Activated CD4-positive, CD25-positive, alpha-beta regulatory T cell (primary cell): ENCODE data around the gene COPZ2.
"Not testable (repeated sequence)": the region's sequence is repeated elsewhere in the genome, so short reads cannot be mapped to it uniquely, and the experiment has no call there.

Experiments used
- DNase-seq, 4 experiments: peaks; one replicate each; lab custom pipeline; 2025; lab: John Stamatoyannopoulos, UW

COPZ2 gene

GRCh38 chr17:48037036-48037837 is at the start of gene COPZ2:
Gene COPZ2, minus strand, starts transcription at chr17:48037797. Its CDS starts 20 bp downstream, at chr17:48037777.
- peak in 3 of 4 experiments; percentile 34 to 41 (median 38) for DNase-seq

- no peak for DNase-seq
Measured at GRCh38 chr17:48084932-48085331, 47.3 kb upstream of the COPZ2 start.

- DNase-seq: no peak
Measured at GRCh38 chr17:48081858-48082257, 44.3 kb upstream of the COPZ2 start.

- not testable (repeated sequence) for DNase-seq
Measured at GRCh38 chr17:48077152-48077551, 39.6 kb upstream of the COPZ2 start.

- DNase-seq: peak; percentile 49 to 66 (median 50)
Measured at GRCh38 chr17:48074322-48075081, 36.9 kb upstream of the COPZ2 start.

DNA sequence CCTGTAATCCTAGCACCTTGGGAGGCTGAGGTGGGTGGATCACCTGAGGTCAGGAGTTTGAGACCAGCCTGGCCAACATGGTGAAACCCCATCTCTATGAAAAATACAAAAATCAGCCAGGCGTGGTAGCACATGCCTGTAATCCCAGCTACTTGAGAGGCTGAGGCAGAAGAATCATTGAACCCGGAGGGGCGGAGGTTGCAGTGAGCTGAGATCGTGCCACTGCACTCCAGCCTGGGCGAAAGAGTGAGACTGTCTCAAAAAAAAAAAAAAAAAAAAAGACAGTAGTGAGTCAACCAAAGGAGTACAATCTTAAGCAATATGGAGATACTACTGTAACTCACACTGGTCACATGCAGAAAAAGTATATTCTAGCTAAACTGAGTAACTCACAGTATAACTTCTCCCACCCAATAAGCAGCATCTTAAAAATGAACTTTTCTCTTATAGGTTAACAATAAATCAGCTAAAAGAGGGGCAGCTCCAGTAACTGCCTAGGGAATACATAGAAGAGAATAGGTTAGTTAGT is 36.0 kb upstream of the COPZ2 start:
- not testable (repeated sequence) for DNase-seq

- DNase-seq: not testable (repeated sequence)
Measured at GRCh38 chr17:48072811-48073210, 35.2 kb upstream of the COPZ2 start.

DNA sequence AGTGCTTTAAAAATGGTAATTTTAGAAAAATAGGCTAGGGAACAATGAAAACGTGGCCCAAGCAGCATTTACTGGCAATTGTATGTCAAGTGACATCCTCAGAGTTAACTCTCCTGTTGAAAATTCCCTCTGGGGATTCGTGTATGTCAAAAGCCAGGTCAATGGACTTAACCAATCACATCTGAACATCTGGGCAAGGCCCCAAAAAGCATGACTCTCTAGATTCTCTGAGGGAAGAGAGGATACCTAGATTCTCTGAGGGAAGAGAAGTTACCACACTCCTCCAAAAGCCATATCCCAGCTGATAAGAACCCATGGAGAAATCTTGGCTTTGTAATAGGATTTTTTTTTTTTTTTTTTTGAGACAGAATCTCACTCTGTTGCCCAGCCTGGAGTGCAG is 34.1 kb upstream of the COPZ2 start:
- no peak for DNase-seq

- no peak for DNase-seq
Measured at GRCh38 chr17:48070195-48070594, 32.6 kb upstream of the COPZ2 start.

DNA sequence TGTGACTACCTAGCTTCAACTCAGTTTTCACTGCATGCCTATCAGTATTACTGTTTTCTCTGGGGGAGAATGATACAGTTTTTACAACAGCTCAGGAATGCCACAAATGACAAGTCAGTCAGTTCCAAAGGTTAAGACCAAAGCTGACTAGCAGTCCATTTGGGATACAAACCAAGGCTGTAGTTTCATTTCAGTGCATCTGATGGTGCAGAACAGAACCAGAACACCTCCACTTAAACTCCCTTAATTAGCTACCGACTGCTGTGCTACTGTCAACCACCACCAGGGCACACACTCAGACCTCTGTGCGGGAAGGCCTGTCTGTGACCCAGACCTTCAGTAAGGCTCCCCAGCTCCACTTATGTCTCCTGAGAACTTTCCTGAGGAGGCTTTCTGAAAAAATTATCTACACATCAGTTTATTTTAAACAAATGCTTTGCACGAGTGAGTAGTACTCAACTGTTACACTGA is 30.9 kb upstream of the COPZ2 start:
- no peak for DNase-seq

- DNase-seq: not testable (repeated sequence)
Measured at GRCh38 chr17:48067808-48068207, 30.2 kb upstream of the COPZ2 start.

GRCh38 chr17:48067245-48067644 is 29.6 kb upstream of the COPZ2 start:
- DNase-seq: no peak

- no peak for DNase-seq
Measured at GRCh38 chr17:48066656-48067055, 29.1 kb upstream of the COPZ2 start.

GRCh38 chr17:48066192-48066591 is 28.6 kb upstream of the COPZ2 start:
- DNase-seq: no peak

GRCh38 chr17:48064638-48065037 is 27.0 kb upstream of the COPZ2 start:
- DNase-seq: no peak

GRCh38 chr17:48062273-48062672 is 24.7 kb upstream of the COPZ2 start:
- no peak for DNase-seq

DNA sequence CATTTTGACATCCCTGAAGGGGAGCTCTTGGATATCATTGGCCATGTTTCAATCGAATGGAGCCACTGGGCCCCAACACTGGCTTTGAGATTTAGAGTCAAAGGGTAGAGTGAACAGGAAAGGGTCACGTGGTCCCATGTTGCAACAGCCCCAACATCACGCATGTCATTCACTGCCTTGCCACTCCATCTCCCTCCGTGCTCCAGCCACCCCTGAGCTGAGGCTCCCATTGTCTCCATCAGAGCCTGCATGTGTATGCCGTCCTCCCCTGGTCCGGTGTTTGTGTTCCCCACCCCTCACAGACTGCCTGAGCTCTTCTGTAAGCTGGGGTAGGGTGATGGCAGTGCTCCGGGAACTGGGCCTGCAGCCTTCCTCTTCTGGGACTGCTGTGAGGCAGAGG is 22.7 kb upstream of the COPZ2 start:
- DNase-seq: no peak

DNA sequence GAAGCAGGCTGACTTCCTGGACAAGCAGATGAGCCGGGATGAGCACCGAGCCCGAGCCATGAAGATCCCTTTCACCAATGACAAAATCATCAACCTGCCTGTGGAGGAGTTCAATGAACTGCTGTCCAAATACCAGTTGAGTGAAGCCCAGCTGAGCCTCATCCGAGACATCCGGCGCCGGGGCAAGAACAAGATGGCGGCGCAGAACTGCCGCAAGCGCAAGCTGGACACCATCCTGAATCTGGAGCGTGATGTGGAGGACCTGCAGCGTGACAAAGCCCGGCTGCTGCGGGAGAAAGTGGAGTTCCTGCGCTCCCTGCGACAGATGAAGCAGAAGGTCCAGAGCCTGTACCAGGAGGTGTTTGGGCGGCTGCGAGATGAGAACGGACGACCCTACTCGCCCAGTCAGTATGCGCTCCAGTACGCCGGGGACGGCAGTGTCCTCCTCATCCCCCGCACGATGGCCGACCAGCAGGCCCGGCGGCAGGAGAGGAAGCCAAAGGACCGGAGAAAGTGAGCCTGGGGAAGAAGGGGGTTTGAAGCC is 21.6 kb upstream of the COPZ2 start:
- DNase-seq: no peak

GRCh38 chr17:48058393-48059124 is 21.0 kb upstream of the COPZ2 start:
- DNase-seq: no peak

DNA sequence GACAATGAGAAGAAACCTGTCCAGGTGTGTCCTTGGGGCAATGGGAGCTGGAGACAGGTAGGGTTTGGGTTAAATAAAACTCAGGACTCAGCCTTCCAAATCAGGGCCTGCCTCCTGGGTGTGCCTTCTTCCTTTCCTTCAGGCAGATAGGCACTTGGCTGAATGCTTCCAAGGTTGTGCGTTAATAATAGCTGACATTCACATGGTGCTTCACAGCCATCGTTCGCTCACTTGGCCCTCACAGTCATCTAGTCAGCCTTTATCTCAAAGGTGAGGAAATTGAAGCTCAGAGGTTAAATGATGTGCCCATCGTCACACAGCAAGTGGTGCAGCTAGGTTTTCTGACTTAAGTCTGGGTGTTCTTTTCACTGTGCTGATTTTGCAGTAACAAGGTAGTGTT is 20.0 kb upstream of the COPZ2 start:
- DNase-seq: no peak

GRCh38 chr17:48056879-48057278 is 19.3 kb upstream of the COPZ2 start:
- no peak for DNase-seq

GRCh38 chr17:48056246-48056745 is 18.7 kb upstream of the COPZ2 start:
- no peak for DNase-seq
